NT2/D1 (cell line): ENCODE data around the gene RPS6KA5.

Source experiments
- SUZ12 ChIP-seq: IDR thresholded peaks from 2 replicates; pipeline ENCODE4 v1.6.1; 2011; ENCODE audit not compliant: insufficient read length, insufficient read depth; ENCODE audit errors: extremely low read depth
- YY1 ChIP-seq: IDR thresholded peaks from 2 replicates; pipeline ENCODE4 v1.6.1; 2011; ENCODE audit not compliant: insufficient read length, insufficient read depth
- ZNF274 ChIP-seq: IDR thresholded peaks from 2 replicates; pipeline ENCODE4 v1.6.1; 2011; ENCODE audit warnings: mild to moderate bottlenecking, low read depth, low read length

DNA sequence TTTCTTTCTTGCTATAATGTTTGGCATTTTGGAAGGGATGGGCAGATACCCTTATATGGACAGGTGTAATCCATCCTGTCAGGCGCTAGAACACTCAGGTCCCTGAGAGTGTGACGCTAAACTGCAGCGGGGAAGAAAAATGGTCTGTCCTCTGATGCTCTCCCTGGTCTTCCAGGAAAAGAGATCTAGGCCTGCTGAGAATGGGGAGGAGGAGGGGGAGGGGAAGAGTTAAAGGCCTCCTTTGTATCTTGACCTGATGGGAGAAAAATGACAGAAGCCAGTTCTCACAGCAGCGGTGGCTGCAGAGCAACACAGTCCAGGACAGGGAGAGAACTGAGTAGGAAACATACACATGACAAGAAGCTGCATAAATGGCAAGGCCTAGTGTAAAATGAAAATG lies 61.1 kb downstream of the RPS6KA5 start:
- TF ChIP-seq ZNF274 (no peak), YY1 (no peak), SUZ12 (no peak)
